A549 (cell line): ENCODE results near the gene CKAP2L. TPM values are rescaled to one million over a fixed set of nuclear protein-coding genes. Genes with fewer than 3 reads are reported as not detected.

ENCODE experiments used
- ATAC-seq, 2 experiments: fragments of 200-7000 bp in 1 of 2; fragments of >200 bp in 1 of 2; cut with Nextera tagmentation in 1 of 2; cut with Tn5 transposase in 1 of 2; 3 replicates each; pipeline versions ENCODE4 v1.8.0 to v1.9.1; 2018 to 2020; ENCODE audit warnings: mild to moderate bottlenecking in 1 of 2, moderate library complexity in 1 of 2
- CTCF ChIA-PET: fragments of 300-600 bp; sonication (Branson Sonifier 250); formaldehyde crosslinking; extraction: SDS; loops from one replicate; lab custom pipeline; 2021; ENCODE audit warnings: antibody characterized with exemption, inconsistent platforms; lab: Yijun Ruan, JAX
- POLR2A ChIA-PET: fragments of 350-600 bp; formaldehyde crosslinking; extraction: SDS; loops from one replicate; lab custom pipeline; 2021; ENCODE audit warnings: antibody characterized with exemption, inconsistent platforms; lab: Yijun Ruan, JAX
- DNase-seq, 2 experiments: peaks; one replicate each; pipeline versions ENCODE4 v3.0.0 to v3.0.0-alpha.2; 2011 to 2016; ENCODE audit warnings: low read depth in 1 of 2, low spot score in 1 of 2
- FAIRE-seq: peaks from 2 replicates; lab custom pipeline; 2011; peaks lifted over from hg19 to GRCh38; lab: Jason Lieb, UNC
- H3K27ac ChIP-seq, 2 experiments: fragments of >200 bp; sonication (Bioruptor Twin); formaldehyde crosslinking; 3 replicates each; pipeline ENCODE4 v1.5.1; 2016 to 2017
- H3K4me1 ChIP-seq: fragments of >200 bp; sonication (Bioruptor Twin); formaldehyde crosslinking; 3 replicates; pipeline ENCODE4 v1.6.1; 2016
- H3K4me2 ChIP-seq: fragments of >200 bp; sonication (Bioruptor Twin); formaldehyde crosslinking; 3 replicates; pipeline ENCODE4 v1.6.1; 2016
- H3K4me3 ChIP-seq: fragments of >200 bp; sonication (Bioruptor Twin); formaldehyde crosslinking; 3 replicates; pipeline ENCODE4 v1.5.1; 2016
- H3K9me3 ChIP-seq: fragments of >200 bp; sonication (Bioruptor Twin); formaldehyde crosslinking; 3 replicates; pipeline ENCODE4 v1.6.1; 2016
- BHLHE40 ChIP-seq: IDR thresholded peaks from 2 replicates; pipeline ENCODE4 v1.6.1; 2012; ENCODE audit warnings: low read depth, low read length, inconsistent platforms
- CBX2 ChIP-seq: fragments of 200-600 bp; sonication (generic); IDR thresholded peaks from 2 replicates; pipeline ENCODE4 v1.6.1; 2016; ENCODE audit warnings: low read depth, mild to moderate bottlenecking, borderline replicate concordance
- CHD2 ChIP-seq: fragments of 150-350 bp; IDR thresholded peaks from 2 replicates; pipeline ENCODE4 v1.6.1; 2014; ENCODE audit warnings: low read length; ENCODE audit not compliant: partially characterized antibody
- E2F6 ChIP-seq: IDR thresholded peaks from 2 replicates; pipeline ENCODE4 v1.6.1; 2012; ENCODE audit warnings: low read depth, borderline replicate concordance
- ELK1 ChIP-seq: fragments of 150-350 bp; IDR thresholded peaks from 2 replicates; pipeline ENCODE4 v1.6.1; 2014; ENCODE audit warnings: low read depth, mild to moderate bottlenecking, low read length
- FOXS1 ChIP-seq: fragments of 250-450 bp; sonication (Bioruptor Pico); IDR thresholded peaks from 2 replicates; pipeline ENCODE4 v1.5.0; 2020; ENCODE audit warnings: mild to moderate bottlenecking, moderate library complexity
- GATA3 ChIP-seq: IDR thresholded peaks from 2 replicates; pipeline ENCODE4 v1.6.1; 2012; ENCODE audit warnings: borderline replicate concordance
- HES2 ChIP-seq: fragments of >200 bp; sonication (Bioruptor Twin); formaldehyde crosslinking; IDR thresholded peaks from 2 replicates; pipeline ENCODE4 v1.6.1; 2016
- HMGXB4 ChIP-seq: fragments of 250-450 bp; sonication (Bioruptor Pico); IDR thresholded peaks from 2 replicates; pipeline ENCODE4 v1.5.0; 2021; ENCODE audit warnings: mild to moderate bottlenecking, moderate library complexity, borderline replicate concordance
- HOXB13 ChIP-seq: fragments of 250-450 bp; sonication (Bioruptor Pico); IDR thresholded peaks from 2 replicates; pipeline ENCODE4 v1.5.0; 2020; ENCODE audit warnings: low read depth, mild to moderate bottlenecking, moderate library complexity
- HOXB5 ChIP-seq: fragments of 250-450 bp; sonication (Bioruptor Pico); IDR thresholded peaks from 2 replicates; pipeline ENCODE4 v1.5.0; 2020; ENCODE audit warnings: mild to moderate bottlenecking, moderate library complexity
- JUN ChIP-seq, 2 experiments: fragments of >200 bp; sonication (Bioruptor Twin); formaldehyde crosslinking; IDR thresholded peaks; 2 replicates in 1 of 2; 3 replicates in 1 of 2; pipeline ENCODE4 v1.6.1; 2016 to 2017
- KDM5A ChIP-seq: fragments of 200-600 bp; sonication (generic); IDR thresholded peaks from 2 replicates; pipeline ENCODE4 v1.6.1; 2016; ENCODE audit warnings: antibody characterized with exemption, mild to moderate bottlenecking
- MAZ ChIP-seq: fragments of 150-350 bp; IDR thresholded peaks from 2 replicates; pipeline ENCODE4 v1.6.1; 2014; ENCODE audit warnings: antibody characterized with exemption, low read depth, low read length, borderline replicate concordance
- MYC ChIP-seq: IDR thresholded peaks from 2 replicates; pipeline ENCODE4 v1.6.1; 2012; ENCODE audit warnings: mild to moderate bottlenecking, inconsistent platforms, low read length, improper control_type of control experiment, borderline replicate concordance
- PBX3 ChIP-seq: IDR thresholded peaks from 2 replicates; pipeline ENCODE4 v1.6.1; 2012
- PHF8 ChIP-seq: fragments of 200-600 bp; sonication (generic); IDR thresholded peaks from 2 replicates; pipeline ENCODE4 v1.6.1; 2016; ENCODE audit warnings: low read depth, mild to moderate bottlenecking, antibody characterized with exemption, moderate library complexity, borderline replicate concordance
- POLR2A ChIP-seq: IDR thresholded peaks from 2 replicates; pipeline ENCODE4 v1.6.1; 2012; ENCODE audit warnings: mild to moderate bottlenecking, low read length
- ZFP36 ChIP-seq: fragments of 450-650 bp; IDR thresholded peaks from 2 replicates; pipeline ENCODE4 v1.6.1; 2014; ENCODE audit warnings: borderline replicate concordance; ENCODE audit not compliant: partially characterized antibody
- WGBS: methylation state at CpG from one replicate; pipeline ENCODE4 v1.1.6; 2017; ENCODE audit errors: missing lambda C conversion rate; 5-methylcytosine and 5-hydroxymethylcytosine counted together
- polyA plus RNA-seq, 4 experiments: library from polyadenylated mRNA; depleted of rRNA in 3 of 4; stranded (reverse); fragments of >200 nt; fragmentation: RNase III in 1 of 4; extraction: RNeasy Plus Mini Kit Qiagen cat#74134 plus additional on column Dnase treatment in 1 of 4; gene quantifications; 2 replicates in 3 of 4; 3 replicates in 1 of 4; pipeline ENCODE4 v1.2.3, GENCODE V29; 2011 to 2017

Gene CKAP2L
- polyA plus RNA-seq, 2 of the 4 experiments (the other 2 are of a cell fraction), result 14.0 to 15.9 TPM

GRCh38 chr2:112714331-112714730, 50.1 kb downstream of the CKAP2L start:
- FAIRE-seq (no peak), ATAC-seq (no peak)
- POLR2A ChIA-PET, result no interaction called here
- Histone ChIP-seq H3K9me3 (no peaks in the 10 kb centered on the region), H3K4me1 (peaks cover 17% of the 10 kb centered on the region)
- TF ChIP-seq MYC (no peak), PHF8 (no peak), CBX2 (no peak), HOXB13 (CRISPR knock-in tag) (no peak), PBX3 (no peak), POLR2A (no peak), FOXS1 (CRISPR knock-in tag) (no peak), HMGXB4 (CRISPR knock-in tag) (no peak), ZFP36 (no peak), KDM5A (no peak), BHLHE40 (no peak), GATA3 (no peak), HOXB5 (CRISPR knock-in tag) (no peak)
- TF ChIP-seq, all 56 proteins: peak for 0
- no peak overlapping the region for H3K4me2 ChIP-seq
- H3K4me3 ChIP-seq, result no peak overlapping the region
- 97% methylated on average over 4 of the region's 4 CpGs for WGBS
- DNase-seq, result no peak
- CTCF ChIA-PET, result interaction anchor here (0.5 to 2.1 kb wide), 4 partner anchors 8 to 29 kb away, joined by 3 to 5 read pairs (median 4); no protein-coding TSS in a partner anchor
- peak overlapping the region in 1 of 2 experiments; percentile 76; a peak in 4 of 6 replicates for H3K27ac ChIP-seq

GRCh38 chr2:112713926-112714325, 50.5 kb downstream of the CKAP2L start:
- Histone ChIP-seq H3K4me2 (no peak overlapping the region), H3K4me3 (no peak overlapping the region), H3K9me3 (no peaks in the 10 kb centered on the region), H3K27ac (no peak overlapping the region), H3K4me1 (peaks cover 17% of the 10 kb centered on the region)
- FAIRE-seq (no peak), ATAC-seq (no peak), DNase-seq (no peak)
- ChIA-PET CTCF (interaction anchor here (0.6 to 2.9 kb wide), 4 partner anchors 13 to 147 kb away, joined by 3 to 31 read pairs (median 6); no protein-coding TSS in a partner anchor), POLR2A (no interaction called here)
- TF ChIP-seq FOXS1 (CRISPR knock-in tag) (no peak), ELK1 (no peak), MYC (no peak), CBX2 (no peak), E2F6 (no peak), HES2 (no peak), HOXB13 (CRISPR knock-in tag) (no peak), JUN (IDR thresholded peaks at IDR 0.05) (no peak), CHD2 (no peak), MAZ (no peak)
- WGBS, result 93% methylated on average over 3 of the region's 7 CpGs
